HL-60 (cell line): ENCODE measurements around the gene BLOC1S2.

Experiments used
- CTCF ChIP-seq: IDR thresholded peaks from one replicate; pipeline ENCODE4 v1.5.1; 2011; ENCODE audit warnings: low read length, control low read depth, inconsistent platforms; ENCODE audit not compliant: insufficient read depth
- GABPA ChIP-seq: IDR thresholded peaks from 2 replicates; pipeline ENCODE4 v1.6.1; 2012; ENCODE audit warnings: low read depth
- POLR2AphosphoS5 ChIP-seq: IDR thresholded peaks from 2 replicates; pipeline ENCODE4 v1.6.1; 2012; ENCODE audit warnings: low read depth
- REST ChIP-seq: IDR thresholded peaks from 2 replicates; pipeline ENCODE4 v1.6.1; 2012; ENCODE audit warnings: low read depth; ENCODE audit not compliant: insufficient replicate concordance
- SPI1 ChIP-seq: IDR thresholded peaks from 2 replicates; pipeline ENCODE4 v1.6.1; 2012; ENCODE audit warnings: low read depth, mild to moderate bottlenecking, borderline replicate concordance

- TF ChIP-seq CTCF (no peak), GABPA (no peak), REST (no peak), SPI1 (no peak), POLR2AphosphoS5 (no peak)
Measured at GRCh38 chr10:100238429-100238828, 48.1 kb downstream of the BLOC1S2 start.
